A673 (cell line): ENCODE results near the gene KRTAP9-4.

Experiments
- CTCF ChIP-seq: fragments of 300-800, 200-600 bp; sonication (generic); conservative IDR thresholded peaks from 2 replicates; pipeline ENCODE4 v1.5.1; 2017; ENCODE audit warnings: low read depth, mild to moderate bottlenecking, antibody characterized with exemption, low read length, moderate library complexity, mixed read lengths
- EZH2 ChIP-seq: fragments of 200-600 bp; sonication (generic); IDR thresholded peaks from 2 replicates; pipeline ENCODE4 v1.6.1; 2017; ENCODE audit warnings: borderline replicate concordance, low read depth, mild to moderate bottlenecking, mixed read lengths, antibody characterized with exemption, low read length; ENCODE audit not compliant: poor library complexity, severe bottlenecking

GRCh38 chr17:41267711-41268110 lies 18.2 kb downstream of the KRTAP9-4 start:
- no peak for TF ChIP-seq CTCF
- no peak for TF ChIP-seq EZH2
